MCF 10A (cell line): Measurements from ENCODE around the gene BOK. TPM values are rescaled to one million over a fixed set of nuclear protein-coding genes. Genes with fewer than 3 reads are reported as not detected.

ENCODE experiments used
- BruUV-seq: library from RNA; stranded (reverse); fragments of 400-500 nt; replicated peaks from 2 replicates; lab custom pipeline; 2021; lab: Mats Ljungman, UMichigan
- CTCF ChIA-PET: fragments of 300-600 bp; sonication (Branson Sonifier 250); formaldehyde crosslinking; extraction: SDS; loops from one replicate; lab custom pipeline; 2021; ENCODE audit warnings: antibody characterized with exemption, inconsistent platforms; lab: Yijun Ruan, JAX
- POLR2A ChIA-PET: fragments of 300-600, 350-650 bp; sonication (Branson Sonifier 250); formaldehyde crosslinking; extraction: SDS; loops from one replicate; lab custom pipeline; 2020; ENCODE audit warnings: antibody characterized with exemption, inconsistent platforms; lab: Yijun Ruan, JAX
- DNase-seq: peaks from one replicate; pipeline ENCODE4 v3.0.0-alpha.2; 2018; ENCODE audit not compliant: unreplicated experiment
- H3K27ac Mint-ChIP-seq: one replicate; pipeline ENCODE4 v1.8.0; 2022; ENCODE audit warnings: mild to moderate bottlenecking, low read depth, mixed read lengths; ENCODE audit not compliant: unreplicated experiment
- H3K27me3 Mint-ChIP-seq: one replicate; pipeline ENCODE4 v1.8.0; 2022; ENCODE audit warnings: mixed read lengths; ENCODE audit not compliant: insufficient read depth, unreplicated experiment
- H3K36me3 Mint-ChIP-seq: one replicate; pipeline ENCODE4 v1.8.0; 2022; ENCODE audit warnings: mild to moderate bottlenecking, moderate library complexity, mixed read lengths; ENCODE audit not compliant: insufficient read depth, unreplicated experiment
- H3K4me1 Mint-ChIP-seq: one replicate; pipeline ENCODE4 v1.8.0; 2022; ENCODE audit warnings: mixed read lengths; ENCODE audit not compliant: insufficient read depth, unreplicated experiment
- H3K4me3 Mint-ChIP-seq: one replicate; pipeline ENCODE4 v1.8.0; 2022; ENCODE audit warnings: mild to moderate bottlenecking, moderate library complexity, mixed read lengths; ENCODE audit not compliant: unreplicated experiment
- H3K9me3 Mint-ChIP-seq: one replicate; pipeline ENCODE4 v1.8.0; 2022; ENCODE audit warnings: mixed read lengths; ENCODE audit not compliant: unreplicated experiment
- CTCF ChIP-seq: fragments of 200-600 bp; IDR thresholded peaks from one replicate; pipeline ENCODE4 v1.8.0; 2022; ENCODE audit warnings: antibody characterized with exemption, mild to moderate bottlenecking; ENCODE audit not compliant: unreplicated experiment
- intact Hi-C: fragments of 100-400 bp; cut with micrococcal nuclease; formaldehyde crosslinking; loops from 2 replicates; pipeline ENCODE4 v1.14.1; 2022
- total RNA-seq: library from RNA; stranded (reverse); gene quantifications from 2 replicates; pipeline ENCODE4 v1.2.3, GENCODE V29; 2022

The BOK gene
- total RNA-seq, 1 experiment from 2014 or later: 18.6 TPM

GRCh38 chr2:241546771-241547498 lies 11.6 kb upstream of the BOK start:
- DNase-seq: no peak
- H3K9me3 Mint-ChIP-seq: no peaks in the 10 kb centered on the region
- no peak for TF ChIP-seq CTCF
- H3K4me1 Mint-ChIP-seq: no peaks in the 10 kb centered on the region
- no peaks in the 10 kb centered on the region for H3K27me3 Mint-ChIP-seq
- ChIA-PET POLR2A (no interaction called here), CTCF (interaction anchor here (0.6 kb wide), 1 partner anchor 161 kb away, joined by 4 read pairs; no protein-coding TSS in a partner anchor)
- H3K36me3 Mint-ChIP-seq: no peaks in the 10 kb centered on the region
- intact Hi-C loops: no loop called here
- no peak overlapping the region for H3K27ac Mint-ChIP-seq
- no TSS peak for BruUV-seq
- no peak overlapping the region for H3K4me3 Mint-ChIP-seq

- ChIA-PET CTCF (no interaction called here), POLR2A (interaction anchor here (2.1 kb wide), 1 partner anchor 10 kb away, joined by 9 read pairs; the partner anchor contains the start of gene BOK)
- H3K27me3 Mint-ChIP-seq: no peaks in the 10 kb centered on the region
- TF ChIP-seq CTCF: no peak
- H3K4me3 Mint-ChIP-seq: no peak overlapping the region
- no peak for DNase-seq
- H3K27ac Mint-ChIP-seq: no peak overlapping the region
- no TSS peak for BruUV-seq
- H3K9me3 Mint-ChIP-seq: no peaks in the 10 kb centered on the region
- peaks cover 8% of the 10 kb centered on the region for H3K4me1 Mint-ChIP-seq
- intact Hi-C loops: no loop called here
- H3K36me3 Mint-ChIP-seq: no peaks in the 10 kb centered on the region
Measured at GRCh38 chr2:241547781-241548450, 10.6 kb upstream of the BOK start.

DNA sequence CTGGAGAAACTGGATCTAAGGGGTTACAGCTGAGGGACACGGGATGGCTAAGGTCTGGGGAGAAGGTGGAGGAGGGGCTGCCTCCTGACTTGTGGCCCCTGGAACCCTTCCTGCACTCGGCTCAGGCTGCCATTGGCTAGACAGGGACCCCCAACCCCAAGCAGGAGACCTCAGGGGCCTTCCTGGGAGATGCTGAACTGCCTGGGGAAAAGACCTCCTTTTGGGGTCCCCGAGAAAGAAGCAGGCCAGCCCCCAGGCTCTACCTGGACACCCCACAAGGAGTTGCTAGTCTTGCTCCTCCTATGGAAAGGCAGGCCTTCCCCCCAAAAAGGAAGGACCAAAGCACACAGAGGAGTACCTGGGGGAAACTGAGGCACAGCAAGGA lies 10.1 kb upstream of the BOK start:
- intact Hi-C loops: no loop called here
- H3K4me1 Mint-ChIP-seq: peaks cover 8% of the 10 kb centered on the region
- H3K36me3 Mint-ChIP-seq: no peaks in the 10 kb centered on the region
- BruUV-seq: no TSS peak
- H3K4me3 Mint-ChIP-seq: no peak overlapping the region
- H3K27me3 Mint-ChIP-seq: no peaks in the 10 kb centered on the region
- TF ChIP-seq CTCF: no peak
- ChIA-PET CTCF (no interaction called here), POLR2A (interaction anchor here (2.1 kb wide), 1 partner anchor 9 kb away, joined by 9 read pairs; the partner anchor contains the start of gene BOK)
- DNase-seq: no peak
- H3K27ac Mint-ChIP-seq: no peak overlapping the region
- no peaks in the 10 kb centered on the region for H3K9me3 Mint-ChIP-seq
